ENCODE results near the gene C2orf92.
"Not testable (repeated sequence)": the region's sequence is repeated elsewhere in the genome, so short reads cannot be mapped to it uniquely, and the experiment has no call there.

The C2orf92 gene

DNA sequence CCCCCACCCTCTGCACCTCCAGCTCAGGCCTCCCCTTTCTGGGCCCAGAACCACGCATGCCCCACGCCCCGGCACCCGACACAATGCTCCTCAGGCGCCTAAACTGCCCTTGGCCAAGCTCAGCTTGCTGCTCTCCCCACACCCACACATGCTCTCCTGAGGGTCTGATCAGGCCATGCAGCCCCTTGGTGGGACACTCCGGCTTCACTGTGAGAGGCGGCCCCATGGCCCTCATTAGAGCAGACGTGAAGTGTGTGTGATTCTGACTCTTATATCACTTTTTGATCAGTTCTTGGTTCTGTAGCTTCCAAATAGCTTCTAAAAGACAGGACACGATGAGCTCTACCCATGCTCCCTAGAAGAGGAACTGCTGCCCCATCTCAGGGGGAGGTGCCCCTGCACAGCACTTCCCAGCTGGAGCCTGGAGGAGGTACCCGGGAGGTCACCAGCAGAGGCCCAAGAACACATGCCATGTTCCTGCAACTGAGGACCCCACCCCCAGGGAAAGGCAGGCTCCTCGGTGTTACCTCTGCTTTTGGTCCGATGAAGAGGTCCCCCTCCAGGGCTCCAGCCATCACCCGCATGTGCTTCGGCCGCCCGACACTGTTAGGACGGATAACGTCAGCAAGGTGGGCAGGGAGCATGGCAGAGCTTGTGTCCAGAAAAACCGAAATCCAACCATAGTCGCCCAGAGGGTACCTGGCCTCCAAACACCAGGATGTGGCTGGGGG, 9.3 kb upstream of the C2orf92 start:
- DNase-seq: no peak

DNA sequence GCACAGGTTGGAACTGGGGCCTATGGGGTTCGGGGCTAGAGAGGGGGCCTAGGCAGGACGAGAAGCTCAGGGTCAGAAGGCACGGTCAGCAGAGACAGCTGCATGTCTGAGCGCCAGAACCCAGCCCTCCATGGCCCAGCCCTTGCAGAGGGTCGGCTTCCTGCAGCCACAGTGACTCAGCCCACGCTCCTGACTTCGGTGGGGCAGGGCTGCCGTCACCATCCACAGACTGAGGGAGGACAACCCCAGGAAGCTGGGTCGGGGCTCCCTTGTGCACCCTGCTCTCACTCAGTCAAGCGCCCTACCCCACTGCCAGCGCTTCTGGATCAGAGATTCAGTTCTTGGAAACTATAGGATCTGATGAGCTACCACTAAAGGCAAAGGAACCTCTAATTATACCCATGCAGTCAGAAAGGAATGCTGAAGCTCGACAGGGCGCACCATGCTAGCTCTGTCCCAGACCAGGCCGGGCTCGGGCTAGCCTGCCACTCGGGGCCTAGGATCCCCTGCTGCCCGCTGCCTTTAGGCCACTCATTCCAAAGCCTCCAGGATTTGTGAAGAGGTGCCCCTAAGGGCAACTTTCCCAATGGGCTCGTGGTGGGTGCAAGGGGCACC, 8.6 kb upstream of the C2orf92 start:
- no peak for DNase-seq

GRCh38 chr2:97661927-97662326, 7.6 kb upstream of the C2orf92 start:
- DNase-seq: no peak

DNA sequence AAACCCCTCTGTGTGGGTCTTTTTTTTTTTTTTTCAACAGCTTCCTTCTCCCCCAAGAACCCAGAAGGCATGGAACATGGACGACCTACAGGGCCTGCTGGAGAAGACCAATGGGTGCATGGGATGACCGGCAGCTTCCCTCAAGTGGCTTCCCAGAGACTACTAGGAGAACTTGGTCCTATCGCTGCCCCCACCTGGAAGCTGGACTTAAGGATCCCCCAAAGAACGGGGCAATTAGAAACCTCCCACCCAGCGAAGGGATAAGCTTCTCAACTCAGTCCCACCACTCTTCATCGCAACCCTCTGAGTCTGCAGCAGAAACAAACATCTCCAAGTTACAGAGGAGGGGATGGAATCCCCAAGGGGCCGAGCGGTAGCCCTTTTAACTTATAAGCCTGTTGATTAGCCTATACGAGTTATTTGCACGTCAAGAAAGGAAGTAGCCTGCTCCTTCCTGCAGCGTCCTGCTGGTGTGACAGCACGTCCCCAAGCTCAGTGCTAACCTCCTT, 7.1 kb upstream of the C2orf92 start:
- no peak for DNase-seq

GRCh38 chr2:97662895-97663625, 6.5 kb upstream of the C2orf92 start:
- peak; percentile 36 to 88 (median 48) for DNase-seq

DNA sequence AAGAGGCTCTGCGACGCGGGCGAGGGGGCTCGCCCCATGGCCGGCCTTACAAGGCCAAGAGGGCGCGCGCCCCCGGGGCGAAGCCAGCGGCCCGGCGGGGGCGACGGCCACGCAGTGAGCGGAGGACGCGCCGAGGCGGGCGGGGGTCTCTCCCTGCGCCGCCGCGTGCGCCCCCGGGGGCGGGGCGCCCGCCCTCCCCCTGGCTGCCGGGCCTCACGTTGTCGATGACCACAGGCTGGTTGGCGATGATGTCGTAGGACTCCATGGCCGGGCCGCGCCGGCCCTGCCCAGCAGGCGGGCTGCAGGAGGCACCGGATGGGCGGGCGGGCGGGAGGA, 5.9 kb upstream of the C2orf92 start:
- DNase-seq: no peak

DNA sequence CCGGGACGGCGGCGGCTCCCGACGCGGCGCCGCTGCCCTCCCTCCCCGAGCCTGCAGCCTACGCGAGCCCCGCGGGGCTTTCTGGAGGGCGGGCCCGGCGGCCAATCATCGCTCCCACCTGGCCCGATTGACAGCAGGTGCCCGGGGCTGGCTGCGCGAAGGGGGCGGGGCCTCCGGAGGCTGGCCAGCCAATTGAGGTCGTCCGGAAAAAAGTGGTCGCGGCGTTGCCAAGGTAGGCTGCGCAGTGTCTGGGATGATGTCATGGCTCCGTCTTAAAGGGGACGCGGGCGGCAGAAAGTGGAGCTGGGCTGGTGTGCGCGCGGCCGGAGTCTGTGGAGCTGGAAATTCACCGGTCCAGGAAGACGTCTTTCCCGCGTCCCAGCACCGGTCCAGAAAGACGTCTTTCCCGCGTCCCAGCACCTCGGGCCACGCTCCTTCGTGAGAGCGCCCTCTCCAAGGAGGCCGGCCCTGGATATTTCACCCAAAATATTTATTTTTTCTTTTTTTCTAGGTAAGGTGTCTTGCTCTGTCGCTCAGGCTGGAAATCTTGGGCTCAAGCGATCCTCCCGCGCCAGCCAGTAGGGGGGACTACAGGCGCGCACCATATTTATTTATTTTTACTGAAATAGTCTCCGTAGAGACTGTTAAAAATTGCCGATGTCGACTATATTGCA, 5.4 kb upstream of the C2orf92 start, which contains the start of gene ACTR1B:
TSS of gene ACTR1B (minus strand) at position 83 of the 674 bp plus-strand sequence. CDS start 154 bp downstream, outside the sequence.
- DNase-seq: peak; percentile 96 to 99 (median 97)

- no peak for DNase-seq
Observed at GRCh38 chr2:97664636-97664970, 4.9 kb upstream of the C2orf92 start.

DNA sequence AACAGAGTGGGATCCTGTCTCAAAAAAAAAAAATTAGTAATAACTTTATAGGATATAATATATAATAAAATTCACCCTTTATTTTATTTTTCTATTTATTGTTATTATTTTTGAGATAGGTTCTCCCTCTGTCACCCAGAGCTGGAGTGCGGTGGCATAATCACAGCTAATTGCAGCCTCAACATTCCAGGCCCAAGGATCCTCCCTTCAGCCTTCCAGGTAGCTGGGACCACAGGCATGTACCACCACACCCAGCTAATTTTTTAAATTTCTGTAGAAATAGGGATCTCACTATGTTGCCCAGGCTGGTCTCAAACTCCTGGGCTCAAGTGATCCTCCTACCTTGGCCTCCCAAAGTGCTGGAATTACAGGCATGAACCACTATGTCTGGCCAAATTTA, 958 bp downstream of the C2orf92 start:
- DNase-seq: no peak

DNA sequence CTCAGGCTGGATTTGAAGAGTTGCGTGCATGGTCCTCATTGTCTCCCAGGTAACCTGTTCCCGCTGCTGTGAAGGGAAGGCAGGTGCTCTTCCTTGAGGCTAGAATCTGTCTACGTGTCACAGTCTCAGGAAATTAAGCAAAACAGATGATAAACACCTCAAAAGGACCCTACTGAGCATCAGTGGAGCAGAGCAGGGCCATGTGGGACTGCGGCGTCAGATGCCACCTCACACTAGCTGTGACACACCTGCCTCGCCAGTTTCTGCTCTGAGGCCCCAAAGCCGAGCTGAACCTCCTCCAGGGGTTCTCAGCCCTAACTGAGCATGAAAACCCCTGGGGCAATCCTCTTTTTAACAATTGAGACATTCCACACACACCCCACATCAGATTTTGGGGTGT, 2.0 kb downstream of the C2orf92 start:
- no peak for DNase-seq

- not testable (repeated sequence) for DNase-seq
Observed at GRCh38 chr2:97672606-97673140, 3.2 kb downstream of the C2orf92 start.

DNA sequence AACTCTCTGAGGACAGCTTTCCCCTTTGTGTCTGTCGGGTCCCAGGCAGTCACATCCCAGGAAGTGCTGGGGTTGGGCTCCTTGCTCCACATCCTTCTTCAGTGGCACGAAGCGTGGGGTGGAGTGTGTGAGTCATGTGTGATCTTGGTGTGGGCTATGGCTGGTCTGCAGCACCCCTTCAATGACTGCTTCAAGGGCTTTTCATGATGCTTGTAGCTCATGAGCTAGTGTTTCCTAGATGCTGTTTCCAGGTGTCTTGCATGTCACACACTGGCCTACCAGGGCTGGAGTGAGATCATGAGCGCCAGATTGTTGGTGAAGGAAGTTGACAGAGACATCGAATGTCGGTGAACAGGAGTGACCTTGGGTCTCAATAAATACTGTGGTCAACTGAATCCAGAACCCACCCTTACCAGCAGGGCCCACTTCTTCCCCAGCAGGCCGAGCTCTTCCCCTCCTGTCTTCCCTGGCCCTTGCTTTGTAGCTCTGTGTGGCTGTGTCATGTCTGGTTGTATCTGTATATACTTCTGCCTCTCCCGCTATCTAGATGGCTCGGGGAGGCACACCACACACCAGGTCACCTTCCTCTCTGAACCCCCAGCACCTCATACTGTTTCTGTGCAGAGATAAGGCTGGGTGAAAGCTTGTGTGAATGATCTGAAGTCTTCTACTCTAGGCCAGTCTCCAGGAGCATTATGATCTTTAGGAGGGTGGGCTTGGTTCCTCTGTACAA, 3.8 kb downstream of the C2orf92 start:
- no peak for DNase-seq

GRCh38 chr2:97673915-97674283, 4.4 kb downstream of the C2orf92 start:
- DNase-seq: no peak

- no peak for DNase-seq
Observed at GRCh38 chr2:97675430-97676113, 6.1 kb downstream of the C2orf92 start.

DNA sequence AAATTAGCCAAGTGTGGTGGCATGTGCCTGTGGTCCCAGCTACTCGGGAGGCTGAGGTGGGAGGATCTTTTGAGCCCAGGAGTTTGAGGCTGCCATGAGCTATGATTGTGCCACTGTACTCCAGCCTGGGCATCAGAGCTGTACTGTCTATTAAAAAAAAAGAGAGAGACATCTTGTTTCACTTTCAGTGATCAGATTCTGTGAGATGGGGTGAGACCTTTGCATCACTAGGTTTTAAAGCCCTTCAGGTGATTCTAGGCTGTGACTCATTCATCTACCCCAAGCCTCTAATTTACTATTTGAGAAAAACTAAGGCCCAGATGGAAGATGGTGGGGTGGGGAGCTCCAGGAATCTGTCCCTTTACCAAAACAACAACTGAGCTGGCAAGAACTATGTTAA, 7.1 kb downstream of the C2orf92 start:
- peak in 1 of 5 donors; percentile 31 for DNase-seq

DNA sequence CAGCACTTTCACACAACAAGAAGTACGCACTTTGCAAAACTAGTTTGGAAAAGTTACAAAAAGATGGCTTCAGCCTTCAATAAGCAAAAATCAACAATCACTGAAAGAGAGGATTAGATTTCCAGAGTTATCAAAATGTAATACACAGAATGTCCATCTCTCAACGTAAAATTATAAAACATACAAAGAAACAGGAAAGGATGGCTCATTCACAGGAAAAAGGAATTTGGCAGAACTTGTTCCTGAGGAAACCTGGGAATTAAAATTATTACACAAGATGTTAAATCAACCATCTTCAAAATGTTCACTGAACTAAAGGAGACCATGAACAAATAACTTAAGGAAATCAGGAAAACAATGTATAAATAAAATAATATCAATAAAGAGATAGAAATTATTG, 8.0 kb downstream of the C2orf92 start:
- no peak for DNase-seq

GRCh38 chr2:97678298-97678697, 8.8 kb downstream of the C2orf92 start:
- DNase-seq: no peak

DNA sequence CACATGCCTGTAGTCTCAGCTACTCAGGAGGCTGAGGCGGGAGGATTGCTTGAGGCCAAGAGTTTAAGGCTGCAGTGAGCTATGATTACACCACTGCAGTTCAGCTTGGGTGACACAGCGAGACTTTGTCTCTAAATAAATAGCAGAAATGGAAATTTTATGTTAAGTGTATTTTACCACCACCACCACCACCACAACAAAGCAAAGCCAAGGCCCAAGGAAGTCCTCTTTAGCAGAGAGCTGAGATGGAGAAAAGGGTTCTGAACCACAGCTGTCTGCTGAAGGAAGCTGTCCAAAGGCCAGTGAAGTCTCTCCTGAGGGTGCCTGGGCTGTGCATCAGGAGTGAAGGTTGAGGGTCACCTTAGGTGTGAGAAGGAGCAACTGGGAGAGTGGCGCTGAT, 17.7 kb downstream of the C2orf92 start:
- peak in 1 of 5 donors; percentile 40 for DNase-seq

DNA sequence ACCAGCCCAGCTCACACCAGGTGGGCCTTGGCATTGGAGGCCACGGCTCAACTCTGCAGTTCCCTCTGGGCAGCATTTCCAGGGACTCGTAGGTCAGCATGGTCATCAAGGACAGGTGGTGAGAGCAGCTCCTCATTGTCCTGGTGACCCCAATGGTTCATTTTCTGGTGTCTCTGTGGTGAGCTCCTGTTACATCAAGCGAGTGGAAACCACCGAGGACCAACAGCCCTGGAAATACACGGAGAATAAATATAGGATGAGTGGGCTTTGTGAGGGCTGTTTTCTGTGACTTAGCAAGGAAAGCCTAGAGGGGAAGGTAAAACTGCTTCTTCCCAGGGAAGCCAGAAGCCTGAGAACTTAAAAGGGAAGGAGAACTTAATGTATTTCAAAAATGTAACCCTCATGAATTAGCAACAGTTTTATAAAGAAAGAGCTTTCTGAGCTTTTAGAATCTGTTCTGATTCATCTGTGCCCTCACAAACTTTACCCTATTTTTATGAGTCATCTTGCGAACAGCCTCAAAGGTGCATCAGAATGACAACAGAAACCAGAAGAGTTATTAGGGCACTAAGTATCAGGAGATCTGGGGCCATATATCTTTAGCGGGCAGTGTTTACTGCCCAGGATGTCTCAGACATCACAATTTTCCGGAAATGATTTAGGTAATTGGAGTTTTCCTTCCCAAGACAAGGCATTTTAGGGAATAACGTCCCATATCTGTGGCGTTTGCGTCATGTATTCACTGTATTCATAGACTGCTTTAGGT, 18.7 kb downstream of the C2orf92 start:
- DNase-seq: peak in 1 of 5 donors; percentile 71

DNA sequence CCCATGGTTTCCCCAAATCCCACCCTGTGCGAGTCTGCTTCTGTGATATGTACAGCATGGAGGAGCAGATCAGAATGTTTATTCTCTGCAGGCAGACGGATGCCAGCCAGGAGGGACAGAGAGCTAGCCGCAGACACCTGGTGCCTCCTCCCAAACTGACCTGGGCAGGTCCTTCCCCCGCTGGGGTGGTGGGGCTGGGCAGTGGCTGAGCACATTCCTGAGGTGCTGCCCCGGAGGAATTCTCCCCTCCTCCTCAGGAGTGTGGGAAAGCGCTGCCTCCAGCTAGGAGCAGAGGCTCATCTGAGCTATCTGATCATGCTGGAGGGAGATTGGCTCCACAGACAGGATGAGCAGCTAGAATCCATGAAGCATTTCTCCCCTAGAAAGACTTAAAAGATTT, 21.7 kb downstream of the C2orf92 start:
- DNase-seq: no peak

DNA sequence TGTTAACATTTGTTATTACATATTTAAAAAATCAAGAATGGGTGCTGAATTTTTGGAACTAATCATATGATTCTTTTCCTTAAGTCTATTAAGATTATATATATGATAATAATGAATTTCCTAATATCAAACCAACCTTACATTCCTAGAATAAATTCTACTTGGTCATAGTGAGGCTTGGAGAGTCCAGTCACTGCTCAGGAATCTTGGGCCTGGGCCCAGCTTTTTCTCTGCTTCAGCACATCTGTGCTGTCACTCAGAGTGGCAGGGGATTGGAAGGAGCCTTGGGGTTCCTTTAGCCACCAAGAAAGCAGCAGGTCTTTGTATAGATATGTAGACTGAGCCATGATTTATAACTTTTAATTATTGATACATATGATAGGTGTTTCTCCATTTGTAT, 24.0 kb downstream of the C2orf92 start:
- no peak for DNase-seq
